PC-9 (cell line): ENCODE data around the gene PIK3C3.

ENCODE experiments used
- CTCF ChIP-seq: fragments of 200-600 bp; sonication (generic); conservative IDR thresholded peaks from 2 replicates; pipeline ENCODE4 v1.6.1; 2017; ENCODE audit warnings: mixed run types, antibody characterized with exemption, mild to moderate bottlenecking, moderate library complexity
- EZH2 ChIP-seq: fragments of 200-600 bp; sonication (generic); IDR thresholded peaks from 2 replicates; pipeline ENCODE4 v1.8.0; 2017; ENCODE audit warnings: antibody characterized with exemption, low read depth

- no peak for TF ChIP-seq CTCF
- no peak for TF ChIP-seq EZH2
These were observed 34.5 kb downstream of the PIK3C3 start for GRCh38 chr18:41989508-41989907.
